ENCODE measurements around the gene FRMD3.

FRMD3 gene

DNA sequence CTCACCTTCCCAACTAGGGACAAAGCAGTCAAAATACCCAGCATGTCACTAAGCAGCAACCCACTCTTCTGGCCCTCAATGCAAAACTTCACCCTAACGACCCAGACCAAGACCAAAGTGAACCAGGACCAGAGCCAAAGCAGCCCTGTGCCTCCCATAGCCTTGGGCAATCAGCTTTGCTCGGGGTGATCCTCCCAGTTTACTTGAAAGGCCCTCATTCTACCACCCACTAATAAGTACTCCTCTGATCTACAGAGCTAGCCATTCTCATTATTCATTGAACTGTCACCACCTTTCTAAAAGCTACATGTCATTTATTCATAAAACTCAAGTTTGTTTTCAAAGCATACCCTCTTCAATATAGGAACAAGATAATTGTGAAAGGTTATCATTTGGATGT, 221.0 kb downstream of the FRMD3 start:
- H3K9me3 ChIP-seq (ENCODE audit: severe bottlenecking) = no peaks in the 10 kb centered on the region
- no peak for DNase-seq
- no peaks in the 10 kb centered on the region for H3K27me3 ChIP-seq (ENCODE audit: insufficient read depth, low read depth, severe bottlenecking)
- no peak overlapping the region for H3K27ac ChIP-seq
- no peaks in the 10 kb centered on the region for H3K36me3 ChIP-seq
- TF ChIP-seq, protein P1, sequence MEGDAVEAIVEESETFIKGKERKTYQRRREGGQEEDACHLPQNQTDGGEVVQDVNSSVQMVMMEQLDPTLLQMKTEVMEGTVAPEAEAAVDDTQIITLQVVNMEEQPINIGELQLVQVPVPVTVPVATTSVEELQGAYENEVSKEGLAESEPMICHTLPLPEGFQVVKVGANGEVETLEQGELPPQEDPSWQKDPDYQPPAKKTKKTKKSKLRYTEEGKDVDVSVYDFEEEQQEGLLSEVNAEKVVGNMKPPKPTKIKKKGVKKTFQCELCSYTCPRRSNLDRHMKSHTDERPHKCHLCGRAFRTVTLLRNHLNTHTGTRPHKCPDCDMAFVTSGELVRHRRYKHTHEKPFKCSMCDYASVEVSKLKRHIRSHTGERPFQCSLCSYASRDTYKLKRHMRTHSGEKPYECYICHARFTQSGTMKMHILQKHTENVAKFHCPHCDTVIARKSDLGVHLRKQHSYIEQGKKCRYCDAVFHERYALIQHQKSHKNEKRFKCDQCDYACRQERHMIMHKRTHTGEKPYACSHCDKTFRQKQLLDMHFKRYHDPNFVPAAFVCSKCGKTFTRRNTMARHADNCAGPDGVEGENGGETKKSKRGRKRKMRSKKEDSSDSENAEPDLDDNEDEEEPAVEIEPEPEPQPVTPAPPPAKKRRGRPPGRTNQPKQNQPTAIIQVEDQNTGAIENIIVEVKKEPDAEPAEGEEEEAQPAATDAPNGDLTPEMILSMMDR (IDR thresholded peaks at IDR 0.05; ENCODE audit: low read depth, low read length) = no peak
- no peak overlapping the region for H3K4me3 ChIP-seq (ENCODE audit: low read depth, low read length)

DNA sequence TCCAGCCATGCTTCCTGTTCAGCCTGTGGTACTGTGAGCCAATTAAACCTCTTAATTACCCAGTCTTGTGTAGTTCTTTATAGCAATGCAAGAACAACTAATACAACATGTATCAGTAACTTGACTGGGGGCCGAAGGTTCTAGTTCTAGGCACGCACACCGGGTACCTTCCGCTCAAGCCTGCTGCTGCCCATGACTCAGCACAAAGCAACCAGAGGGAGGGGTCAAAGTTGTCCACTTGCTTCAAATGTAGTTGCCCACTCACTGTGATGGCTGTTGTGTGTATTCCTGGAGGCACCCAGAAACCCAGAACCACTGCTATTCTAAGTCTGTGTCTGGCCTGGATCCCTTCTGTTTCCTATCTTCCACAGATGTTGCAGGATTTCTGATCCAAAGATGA, 222.6 kb downstream of the FRMD3 start:
- TF ChIP-seq, protein P1 (IDR thresholded peaks at IDR 0.05; ENCODE audit: low read depth, low read length) = no peak
- no peak overlapping the region for H3K27ac ChIP-seq
- no peak for DNase-seq
- H3K9me3 ChIP-seq (ENCODE audit: severe bottlenecking) = no peaks in the 10 kb centered on the region
- H3K4me3 ChIP-seq (ENCODE audit: low read depth, low read length) = no peak overlapping the region
- H3K36me3 ChIP-seq = no peaks in the 10 kb centered on the region
- H3K27me3 ChIP-seq (ENCODE audit: insufficient read depth, low read depth, severe bottlenecking) = no peaks in the 10 kb centered on the region

DNA sequence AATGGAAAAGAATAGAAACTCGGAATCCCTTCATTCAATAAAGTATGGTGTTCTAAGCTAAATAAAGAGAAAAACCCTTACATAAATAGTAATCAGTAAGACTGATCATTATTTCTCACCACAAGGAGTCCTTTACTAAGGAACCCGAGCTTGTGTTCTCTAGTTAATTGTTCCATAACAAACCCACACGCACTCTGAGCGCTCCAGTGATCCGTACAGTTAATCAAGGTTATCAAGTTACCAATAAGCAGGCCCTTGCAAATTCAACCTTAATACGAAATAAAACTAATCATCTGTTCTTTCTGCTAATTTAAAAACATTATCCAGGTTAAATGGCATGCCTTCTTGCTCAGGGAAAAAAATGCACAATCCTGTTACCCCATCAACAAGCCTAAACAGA, 224.4 kb downstream of the FRMD3 start:
- TF ChIP-seq, protein P1 (IDR thresholded peaks at IDR 0.05; ENCODE audit: low read depth, low read length) = no peak
- Histone ChIP-seq H3K27ac (no peak overlapping the region), H3K27me3 (ENCODE audit: insufficient read depth, low read depth, severe bottlenecking) (no peaks in the 10 kb centered on the region), H3K36me3 (no peaks in the 10 kb centered on the region), H3K4me3 (ENCODE audit: low read depth, low read length) (no peak overlapping the region), H3K9me3 (ENCODE audit: severe bottlenecking) (no peaks in the 10 kb centered on the region)
- DNase-seq = no peak

DNA sequence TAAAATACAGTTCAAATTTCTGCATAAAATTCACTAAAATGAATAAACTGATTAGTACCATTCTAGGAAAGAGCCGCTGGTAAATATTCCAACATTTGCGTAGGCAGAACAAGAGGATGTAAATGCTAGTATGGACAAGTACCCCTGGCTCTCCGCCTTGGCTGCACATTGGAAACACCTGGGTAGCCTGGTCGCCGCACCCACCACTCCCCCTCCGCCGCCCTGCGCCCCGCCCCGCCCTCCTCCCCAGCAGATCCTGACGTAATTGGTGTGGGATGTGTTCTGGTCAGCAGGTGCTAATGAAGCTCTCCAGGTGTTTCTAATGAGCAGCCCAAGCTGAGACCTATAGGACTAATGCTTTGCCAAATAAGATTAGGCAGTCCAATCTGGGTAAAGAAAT, 225.7 kb downstream of the FRMD3 start:
- no peak for DNase-seq
- H3K9me3 ChIP-seq (ENCODE audit: severe bottlenecking) = no peaks in the 10 kb centered on the region
- H3K27me3 ChIP-seq (ENCODE audit: insufficient read depth, low read depth, severe bottlenecking) = no peaks in the 10 kb centered on the region
- no peak overlapping the region for H3K4me3 ChIP-seq (ENCODE audit: low read depth, low read length)
- TF ChIP-seq, protein P1 (IDR thresholded peaks at IDR 0.05; ENCODE audit: low read depth, low read length) = no peak
- H3K36me3 ChIP-seq = no peaks in the 10 kb centered on the region
- no peak overlapping the region for H3K27ac ChIP-seq

DNA sequence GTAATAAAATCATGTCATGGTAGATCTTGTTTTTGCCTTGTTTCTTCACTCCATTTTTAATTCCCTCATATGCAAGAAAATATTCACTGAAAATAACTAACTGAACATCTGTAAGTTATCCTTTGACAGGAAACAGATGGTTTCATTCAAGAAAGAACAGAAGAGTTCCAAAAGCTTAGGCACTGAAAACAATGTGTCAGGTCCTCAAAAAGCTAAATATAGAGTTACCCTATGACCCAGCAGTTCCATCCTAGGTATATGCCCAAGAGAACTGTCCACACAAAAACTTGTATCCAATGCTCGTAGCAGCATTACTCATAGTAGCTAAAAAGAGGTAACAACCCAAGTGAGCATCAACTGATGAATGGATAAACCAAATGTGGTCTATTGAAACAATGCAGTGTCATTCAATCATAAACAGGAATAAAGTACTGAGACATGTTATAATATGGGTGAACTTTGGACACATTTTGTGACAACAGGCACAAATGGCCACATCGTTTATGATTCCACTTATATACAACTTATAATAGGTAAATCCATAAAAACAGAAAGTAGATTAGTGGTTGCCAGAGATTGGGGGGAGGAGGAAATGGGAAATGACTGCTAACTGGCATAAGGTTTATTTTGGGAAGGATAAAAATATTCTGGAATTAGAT, 231.0 kb downstream of the FRMD3 start:
- H3K4me3 ChIP-seq (ENCODE audit: low read depth, low read length) = no peak overlapping the region
- H3K27me3 ChIP-seq (ENCODE audit: insufficient read depth, low read depth, severe bottlenecking) = no peaks in the 10 kb centered on the region
- no peaks in the 10 kb centered on the region for H3K36me3 ChIP-seq
- TF ChIP-seq, protein P1 (IDR thresholded peaks at IDR 0.05; ENCODE audit: low read depth, low read length) = no peak
- H3K9me3 ChIP-seq (ENCODE audit: severe bottlenecking) = no peaks in the 10 kb centered on the region
- no peak overlapping the region for H3K27ac ChIP-seq
- no peak for DNase-seq

DNA sequence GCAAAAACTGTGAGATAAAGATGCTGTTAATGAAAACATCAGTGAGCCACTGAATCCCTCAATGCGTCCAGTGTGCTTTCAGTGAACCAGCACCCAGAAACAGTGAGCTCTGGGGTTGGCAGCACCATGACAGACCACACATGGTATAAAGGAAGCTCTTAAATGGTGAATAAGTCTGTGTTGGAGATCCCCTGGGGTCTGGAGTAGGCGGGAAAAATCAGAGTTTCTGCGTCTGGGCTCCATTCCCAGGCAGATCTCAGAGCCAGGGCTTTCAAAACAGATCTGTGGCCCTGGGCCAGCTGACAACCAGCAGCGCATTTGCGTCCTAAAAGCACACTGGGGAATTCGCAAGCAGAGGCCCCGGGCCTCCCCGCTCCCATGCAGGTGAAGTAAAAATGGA, 233.5 kb downstream of the FRMD3 start:
- Histone ChIP-seq H3K4me3 (ENCODE audit: low read depth, low read length) (no peak overlapping the region), H3K9me3 (ENCODE audit: severe bottlenecking) (no peaks in the 10 kb centered on the region), H3K27ac (no peak overlapping the region), H3K27me3 (ENCODE audit: insufficient read depth, low read depth, severe bottlenecking) (no peaks in the 10 kb centered on the region), H3K36me3 (no peaks in the 10 kb centered on the region)
- TF ChIP-seq, protein P1 (IDR thresholded peaks at IDR 0.05; ENCODE audit: low read depth, low read length) = no peak
- DNase-seq = no peak
